LNCAP (cell line): ENCODE measurements around the gene SPRY1.

ENCODE experiments used
- TF ChIP-seq, protein P1 (sequence below): fragments of 450-650 bp; IDR thresholded peaks from 2 replicates; pipeline ENCODE4 v1.5.1; 2017; ENCODE audit warnings: mild to moderate bottlenecking

SPRY1 gene

DNA sequence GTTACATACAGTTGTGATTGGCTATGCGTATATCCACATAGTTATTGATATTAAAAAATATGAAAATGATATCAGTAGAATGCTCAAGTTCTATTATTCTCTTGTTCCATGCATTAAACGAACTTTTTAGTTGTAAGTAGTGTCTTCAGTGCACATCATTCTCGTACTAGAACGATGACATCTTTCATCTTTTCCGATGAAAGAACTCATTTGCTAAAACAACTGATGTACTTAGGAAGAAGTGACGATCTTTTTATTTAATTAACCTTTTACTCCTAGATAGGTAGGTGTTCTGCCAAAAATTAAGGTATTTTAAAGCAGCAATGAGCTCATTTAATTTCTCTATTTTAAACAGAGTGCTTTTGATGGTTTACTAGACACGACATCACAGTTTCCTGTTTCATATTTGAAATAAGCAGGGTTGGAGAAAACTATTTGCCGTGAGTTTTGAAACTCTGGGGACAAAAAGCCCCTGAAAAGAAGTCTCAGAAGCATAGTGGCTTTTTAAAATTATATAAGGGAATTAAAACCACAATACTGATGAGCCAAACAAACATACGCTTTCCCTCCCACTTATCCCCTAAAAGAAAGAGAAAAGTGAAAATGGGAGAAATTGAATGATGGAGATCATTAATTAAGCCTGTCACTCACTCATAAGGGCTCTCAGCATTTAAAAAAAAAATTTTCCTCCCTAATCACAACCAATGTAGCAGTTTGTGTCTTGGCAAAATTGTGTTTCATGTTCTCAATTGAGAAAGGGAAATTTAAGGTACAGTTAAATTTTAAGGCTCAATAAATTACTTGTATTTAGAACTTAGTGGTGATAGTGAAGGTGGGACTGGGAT is 25.6 kb downstream of the SPRY1 start:
- TF ChIP-seq, protein P1, sequence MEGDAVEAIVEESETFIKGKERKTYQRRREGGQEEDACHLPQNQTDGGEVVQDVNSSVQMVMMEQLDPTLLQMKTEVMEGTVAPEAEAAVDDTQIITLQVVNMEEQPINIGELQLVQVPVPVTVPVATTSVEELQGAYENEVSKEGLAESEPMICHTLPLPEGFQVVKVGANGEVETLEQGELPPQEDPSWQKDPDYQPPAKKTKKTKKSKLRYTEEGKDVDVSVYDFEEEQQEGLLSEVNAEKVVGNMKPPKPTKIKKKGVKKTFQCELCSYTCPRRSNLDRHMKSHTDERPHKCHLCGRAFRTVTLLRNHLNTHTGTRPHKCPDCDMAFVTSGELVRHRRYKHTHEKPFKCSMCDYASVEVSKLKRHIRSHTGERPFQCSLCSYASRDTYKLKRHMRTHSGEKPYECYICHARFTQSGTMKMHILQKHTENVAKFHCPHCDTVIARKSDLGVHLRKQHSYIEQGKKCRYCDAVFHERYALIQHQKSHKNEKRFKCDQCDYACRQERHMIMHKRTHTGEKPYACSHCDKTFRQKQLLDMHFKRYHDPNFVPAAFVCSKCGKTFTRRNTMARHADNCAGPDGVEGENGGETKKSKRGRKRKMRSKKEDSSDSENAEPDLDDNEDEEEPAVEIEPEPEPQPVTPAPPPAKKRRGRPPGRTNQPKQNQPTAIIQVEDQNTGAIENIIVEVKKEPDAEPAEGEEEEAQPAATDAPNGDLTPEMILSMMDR = no peak

DNA sequence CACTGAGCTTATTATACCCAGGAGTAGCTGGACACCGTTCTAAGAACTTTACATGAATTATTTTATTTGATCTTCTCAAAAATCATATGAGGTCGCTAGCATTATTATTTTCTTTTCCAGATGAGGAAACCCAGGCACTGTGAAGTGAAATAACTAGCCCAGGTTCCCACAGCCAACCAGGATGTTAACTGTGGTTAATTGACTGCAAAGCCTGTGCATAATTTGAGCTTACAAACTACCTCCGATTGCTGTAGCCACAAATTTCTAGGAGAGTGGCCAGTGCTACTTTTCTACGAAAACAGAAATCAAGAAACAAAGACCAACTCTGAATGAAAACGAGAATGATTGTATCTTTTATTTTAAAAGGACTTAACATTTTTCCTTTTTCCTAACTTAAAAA is 27.2 kb downstream of the SPRY1 start:
- TF ChIP-seq, protein P1 = no peak

DNA sequence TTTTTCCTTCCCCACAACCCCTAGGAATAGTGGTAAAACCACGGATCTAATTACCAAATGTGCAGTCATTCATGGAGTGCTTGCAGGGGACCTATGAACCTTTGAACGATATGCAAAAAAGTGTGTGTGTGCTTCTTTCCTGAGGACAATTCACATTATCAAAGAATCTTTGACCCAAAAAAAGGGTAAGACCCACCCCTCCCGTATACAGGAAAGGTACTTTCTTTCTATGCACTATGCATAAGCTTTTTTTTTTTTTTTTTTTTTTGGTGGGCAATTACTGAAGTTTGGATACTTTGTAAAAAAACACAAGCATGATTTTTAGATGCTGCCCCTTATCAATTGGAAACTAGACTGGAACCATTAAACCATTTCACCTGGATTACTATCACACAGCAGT is 31.4 kb downstream of the SPRY1 start:
- TF ChIP-seq, protein P1 = no peak

DNA sequence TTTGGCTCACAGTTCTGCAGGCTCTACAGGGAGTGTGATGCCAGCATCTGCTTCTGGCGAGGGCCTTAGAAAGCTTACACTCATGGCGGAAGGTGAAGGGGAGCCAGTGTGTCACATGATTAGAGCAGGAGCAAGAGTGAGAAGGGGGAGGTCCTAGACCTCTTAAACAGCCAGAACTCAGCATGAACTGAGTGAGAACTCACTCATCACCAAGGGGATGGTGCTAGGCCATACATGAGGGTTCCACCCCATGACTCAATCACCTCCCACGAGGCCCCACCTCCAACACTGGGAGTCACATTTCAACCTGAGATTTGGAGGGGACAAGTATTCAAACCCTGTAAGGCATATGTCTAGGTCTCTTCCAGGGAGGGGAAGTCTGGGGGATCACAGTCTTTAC is 33.4 kb downstream of the SPRY1 start:
- TF ChIP-seq, protein P1 = no peak

DNA sequence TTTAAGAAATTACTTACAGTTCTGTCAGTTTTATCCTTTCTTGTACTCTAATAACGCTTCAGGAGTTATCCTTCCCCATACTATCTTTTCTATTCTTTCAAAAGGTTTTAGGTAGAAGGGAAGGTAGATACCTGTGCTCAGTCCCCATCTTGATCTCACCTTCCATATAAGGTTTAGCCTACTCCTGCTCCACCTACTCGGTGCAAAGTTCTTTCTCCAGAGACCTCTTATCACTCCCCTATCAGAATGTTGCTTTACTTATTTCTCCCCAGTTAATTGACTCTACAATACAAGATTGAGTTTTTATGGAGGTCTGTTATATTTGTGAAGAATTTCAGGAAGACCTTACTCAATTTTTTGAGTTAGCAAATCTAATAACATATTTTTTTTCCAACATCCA is 33.9 kb downstream of the SPRY1 start:
- TF ChIP-seq, protein P1 = no peak

DNA sequence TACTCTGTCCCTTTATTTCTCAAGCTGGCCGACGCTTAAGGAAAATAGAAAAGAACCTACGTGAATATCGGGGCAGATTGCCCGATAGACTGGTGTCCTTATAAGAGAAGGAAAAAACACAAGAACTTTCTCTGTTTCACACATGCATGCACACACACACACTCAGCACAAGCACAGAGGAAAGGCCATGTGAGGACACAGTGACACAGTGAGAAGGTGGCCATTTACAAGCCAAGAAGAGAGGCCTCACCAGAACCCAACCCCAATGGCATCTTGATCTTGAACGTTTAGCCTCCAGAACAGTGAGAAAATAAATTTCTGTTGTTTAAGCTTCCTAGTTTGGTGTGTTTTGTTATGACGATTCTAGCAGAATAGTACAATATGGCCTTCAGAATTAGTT is 37.0 kb downstream of the SPRY1 start:
- TF ChIP-seq, protein P1 = no peak

DNA sequence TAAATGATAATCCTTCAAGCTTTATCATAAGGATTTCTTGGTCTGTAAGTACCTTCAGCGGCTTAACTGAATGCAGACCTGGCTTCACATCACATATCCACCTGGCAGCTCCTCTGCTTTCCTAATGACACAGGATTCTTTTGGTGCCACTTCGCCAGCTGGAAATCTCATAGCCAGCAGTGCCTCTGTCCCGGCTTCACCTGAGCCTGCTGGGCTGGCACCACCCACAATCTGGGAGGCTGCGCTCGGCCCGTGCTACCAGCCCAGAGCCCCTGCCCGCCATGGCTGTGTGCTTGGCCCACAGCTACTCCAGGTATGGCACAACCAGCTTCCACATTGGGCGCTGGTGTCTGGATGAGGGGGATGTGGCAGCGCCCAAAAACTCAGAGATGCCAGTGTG is 37.4 kb downstream of the SPRY1 start:
- TF ChIP-seq, protein P1 = no peak
